ENCODE results near the gene SVIL. TPM values are rescaled to one million over a fixed set of nuclear protein-coding genes. Genes with fewer than 3 reads are reported as not detected.

Gene SVIL
- total and polyA plus RNA-seq, 7 donors: 8.3 to 1,443 (median 637) TPM

GRCh38 chr10:29635711-29636144 is 957 bp upstream of the SVIL start:
- TF ChIP-seq POLR2AphosphoS5 (IDR thresholded peaks at IDR 0.05) (no peak), POLR2A (IDR thresholded peaks at IDR 0.05) (no peak), EP300 (IDR thresholded peaks at IDR 0.05) (no peak)
- TF ChIP-seq, protein P1, sequence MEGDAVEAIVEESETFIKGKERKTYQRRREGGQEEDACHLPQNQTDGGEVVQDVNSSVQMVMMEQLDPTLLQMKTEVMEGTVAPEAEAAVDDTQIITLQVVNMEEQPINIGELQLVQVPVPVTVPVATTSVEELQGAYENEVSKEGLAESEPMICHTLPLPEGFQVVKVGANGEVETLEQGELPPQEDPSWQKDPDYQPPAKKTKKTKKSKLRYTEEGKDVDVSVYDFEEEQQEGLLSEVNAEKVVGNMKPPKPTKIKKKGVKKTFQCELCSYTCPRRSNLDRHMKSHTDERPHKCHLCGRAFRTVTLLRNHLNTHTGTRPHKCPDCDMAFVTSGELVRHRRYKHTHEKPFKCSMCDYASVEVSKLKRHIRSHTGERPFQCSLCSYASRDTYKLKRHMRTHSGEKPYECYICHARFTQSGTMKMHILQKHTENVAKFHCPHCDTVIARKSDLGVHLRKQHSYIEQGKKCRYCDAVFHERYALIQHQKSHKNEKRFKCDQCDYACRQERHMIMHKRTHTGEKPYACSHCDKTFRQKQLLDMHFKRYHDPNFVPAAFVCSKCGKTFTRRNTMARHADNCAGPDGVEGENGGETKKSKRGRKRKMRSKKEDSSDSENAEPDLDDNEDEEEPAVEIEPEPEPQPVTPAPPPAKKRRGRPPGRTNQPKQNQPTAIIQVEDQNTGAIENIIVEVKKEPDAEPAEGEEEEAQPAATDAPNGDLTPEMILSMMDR (IDR thresholded peaks at IDR 0.05): no peak
- Histone ChIP-seq H3K9me3 (no peaks in the 10 kb centered on the region), H3K27me3 (no peaks in the 10 kb centered on the region), H3K36me3 (peaks cover 0 to 28% (median 4%) of the 10 kb centered on the region in 4 donors), H3K27ac (peak overlapping the region; percentile 78 to 90 (median 88)), H3K4me1 (peaks cover 0 to 76% (median 48%) of the 10 kb centered on the region in 4 donors), H3K4me3 (peak overlapping the region in 1 of 4 donors; percentile 40)
- 5 to 16% methylated on average over 4 of the region's 4 CpGs for WGBS, 2 donors
- intact Hi-C loops (cut with DNase I): loop anchor here (5.0 kb wide), 1 partner anchor 222 kb away; no protein-coding TSS in a partner anchor
- DNase-seq: no peak

DNA sequence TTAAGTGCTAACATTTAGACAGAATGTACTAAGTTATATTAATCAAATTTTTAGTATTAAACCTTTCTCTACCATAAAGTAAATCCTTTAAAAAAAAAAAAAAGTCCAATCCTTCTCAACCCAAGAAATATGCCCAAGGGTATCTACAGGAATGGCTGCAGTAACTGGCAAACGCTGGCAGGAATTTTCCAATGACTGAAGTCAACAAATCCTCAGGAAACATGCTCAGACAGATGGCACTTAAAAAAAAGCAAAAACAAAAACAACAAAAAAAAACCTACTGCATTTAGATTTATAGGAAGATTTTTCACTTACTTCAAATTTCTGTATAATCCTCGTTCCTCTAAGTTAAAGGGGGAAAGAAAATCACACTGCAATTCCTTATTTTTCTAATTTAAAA is 666 bp downstream of the SVIL start:
- no peaks in the 10 kb centered on the region for H3K9me3 ChIP-seq
- peak overlapping the region; percentile 9 to 50 (median 39) for H3K4me3 ChIP-seq
- H3K36me3 ChIP-seq: peaks cover 0 to 20% (median 4%) of the 10 kb centered on the region in 4 donors
- H3K4me1 ChIP-seq: peaks cover 0 to 78% (median 58%) of the 10 kb centered on the region in 4 donors
- intact Hi-C loops (cut with DNase I): loop anchor here (5.0 kb wide), 1 partner anchor 98 kb away; no protein-coding TSS in a partner anchor
- DNase-seq: no peak
- no peaks in the 10 kb centered on the region for H3K27me3 ChIP-seq
- 66 to 78% methylated on average over 2 of the region's 2 CpGs for WGBS, 2 donors
- H3K27ac ChIP-seq: peak overlapping the region; percentile 78 to 90 (median 88)
- TF ChIP-seq, protein P1 (IDR thresholded peaks at IDR 0.05): no peak
- TF ChIP-seq POLR2A (IDR thresholded peaks at IDR 0.05) (no peak), EP300 (IDR thresholded peaks at IDR 0.05) (no peak), POLR2AphosphoS5 (IDR thresholded peaks at IDR 0.05) (no peak)

- Histone ChIP-seq H3K27me3 (no peaks in the 10 kb centered on the region), H3K27ac (peak overlapping the region; percentile 78 to 90 (median 88)), H3K9me3 (no peaks in the 10 kb centered on the region), H3K4me1 (peaks cover 0 to 90% (median 75%) of the 10 kb centered on the region in 4 donors), H3K4me3 (peak overlapping the region; percentile 9 to 50 (median 25)), H3K36me3 (peaks cover 0 to 5% (median under 1%) of the 10 kb centered on the region in 4 donors)
- 39 to 82% methylated on average over 4 of the region's 4 CpGs for WGBS, 2 donors
- TF ChIP-seq EP300 (IDR thresholded peaks at IDR 0.05): no peak
- no peak for TF ChIP-seq POLR2AphosphoS5 (IDR thresholded peaks at IDR 0.05)
- TF ChIP-seq, protein P1 (IDR thresholded peaks at IDR 0.05): no peak
- no peak for TF ChIP-seq POLR2A (IDR thresholded peaks at IDR 0.05)
- DNase-seq: no peak
- intact Hi-C loops (cut with DNase I): loop anchor here (5.0 kb wide), 1 partner anchor 101 kb away; no protein-coding TSS in a partner anchor
Measured at GRCh38 chr10:29631049-29631339, 3.8 kb downstream of the SVIL start.

DNA sequence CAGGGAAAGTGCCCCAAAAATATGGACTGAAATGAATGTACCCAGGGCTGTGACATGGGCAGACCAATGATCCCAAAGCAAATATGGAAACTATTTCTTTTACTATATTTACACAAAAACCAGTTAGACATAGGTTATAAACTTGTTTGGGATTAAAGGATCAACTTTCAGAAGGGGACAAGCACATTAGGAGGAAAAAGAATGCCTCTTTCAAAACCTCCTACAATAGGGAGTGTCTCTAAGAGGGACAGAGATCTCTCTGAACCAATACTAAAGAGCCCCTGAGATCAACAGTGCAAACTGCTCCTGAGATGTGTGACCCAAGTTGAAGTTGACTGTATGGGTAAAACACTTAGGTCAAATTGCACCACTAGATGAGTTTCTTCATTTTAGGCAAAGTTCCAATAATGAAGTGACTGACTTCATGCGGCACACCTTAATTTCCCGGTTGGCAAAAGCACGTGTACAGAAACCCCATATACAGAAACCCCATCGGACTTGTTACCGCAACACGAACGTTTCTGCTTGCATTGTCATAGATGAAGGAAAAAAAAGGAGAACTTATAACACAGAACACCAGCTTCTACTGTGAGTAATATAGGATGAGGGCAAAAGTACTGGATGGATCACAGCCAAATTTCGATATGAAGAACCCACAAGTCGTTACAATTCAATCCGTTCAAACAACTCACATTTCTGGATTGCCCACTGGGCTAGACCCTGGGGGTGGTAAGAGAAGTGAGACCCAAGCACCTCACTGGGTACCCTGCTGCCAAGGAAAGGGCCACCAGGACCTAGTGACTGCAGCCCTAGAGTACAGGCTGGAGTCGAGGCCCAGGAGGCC is 4.3 kb downstream of the SVIL start:
- Histone ChIP-seq H3K36me3 (peaks cover 0 to 10% (median 2%) of the 10 kb centered on the region in 4 donors), H3K4me1 (peaks cover 0 to 90% (median 75%) of the 10 kb centered on the region in 4 donors), H3K27me3 (no peaks in the 10 kb centered on the region), H3K27ac (peak overlapping the region; percentile 78 to 90 (median 88)), H3K9me3 (no peaks in the 10 kb centered on the region), H3K4me3 (peak overlapping the region; percentile 9 to 50 (median 25))
- DNase-seq: no peak
- TF ChIP-seq POLR2AphosphoS5 (IDR thresholded peaks at IDR 0.05): peak in 1 of 4 donors; percentile 23
- no peak for TF ChIP-seq POLR2A (IDR thresholded peaks at IDR 0.05)
- intact Hi-C loops (cut with DNase I): loop anchor here (5.0 kb wide), 1 partner anchor 102 kb away; no protein-coding TSS in a partner anchor
- 18 to 71% methylated on average over 11 of the region's 11 CpGs for WGBS, 2 donors

DNA sequence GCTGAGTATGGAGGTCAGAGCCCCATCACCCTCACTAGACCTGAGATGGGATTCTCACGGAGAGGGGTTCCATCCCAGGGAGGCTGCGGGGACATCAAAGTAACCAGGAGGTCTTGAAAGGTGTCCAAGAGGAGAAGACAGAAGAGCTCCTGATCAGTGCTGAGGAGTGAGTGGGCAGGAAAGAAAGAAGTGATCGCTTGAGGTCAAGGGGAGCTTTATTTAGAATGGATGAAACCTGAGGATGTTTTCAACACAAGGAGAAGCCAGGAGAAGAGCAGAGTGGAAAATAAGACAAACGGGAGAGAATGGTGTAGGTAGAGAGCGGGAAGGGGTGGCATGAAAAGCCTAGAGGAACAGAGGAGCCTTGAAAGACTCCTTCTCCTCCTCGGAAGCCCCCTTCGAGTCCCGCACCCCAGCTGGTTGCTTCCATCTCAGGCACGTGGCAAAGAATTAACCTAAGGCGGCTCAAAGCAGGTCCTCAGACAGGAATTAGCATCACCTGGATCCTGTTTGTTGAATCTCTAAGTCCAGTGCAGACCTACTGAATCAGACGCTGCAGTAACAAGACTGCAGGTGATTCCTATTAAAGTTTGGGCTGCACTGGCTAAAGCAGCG is 5.8 kb downstream of the SVIL start:
- Histone ChIP-seq H3K4me1 (peaks cover 0 to 93% (median 81%) of the 10 kb centered on the region in 4 donors), H3K4me3 (peak overlapping the region in 3 of 4 donors; percentile 1 to 50 (median 40))

More for the DNA sequence above, 5.8 kb downstream of the SVIL start:
- peaks cover 0 to 10% (median 2%) of the 10 kb centered on the region in 4 donors for H3K36me3 ChIP-seq
- intact Hi-C loops (cut with DNase I): no loop called here
- peak overlapping the region; percentile 78 to 90 (median 88) for H3K27ac ChIP-seq
- H3K9me3 ChIP-seq: no peaks in the 10 kb centered on the region
- DNase-seq: no peak
- TF ChIP-seq, protein P1 (IDR thresholded peaks at IDR 0.05): no peak
- TF ChIP-seq POLR2AphosphoS5 (IDR thresholded peaks at IDR 0.05): no peak
- TF ChIP-seq POLR2A (IDR thresholded peaks at IDR 0.05): no peak
- TF ChIP-seq EP300 (IDR thresholded peaks at IDR 0.05): no peak
- H3K27me3 ChIP-seq: no peaks in the 10 kb centered on the region
- WGBS, 2 donors: 67 to 90% methylated on average over 12 of the region's 12 CpGs
